Activated CD4-positive, alpha-beta T cell treated with anti-CD3 and anti-CD28 coated beads for 24 hours (primary cell): ENCODE results near the gene FCHSD2.
"Not testable (repeated sequence)": the region's sequence is repeated elsewhere in the genome, so short reads cannot be mapped to it uniquely, and the experiment has no call there.

Experiments
- DNase-seq, 2 donors: peaks; one replicate each; pipeline ENCODE4 v3.0.0-alpha.2; 2020; ENCODE audit warnings: low read depth in 2 of 2

The FCHSD2 gene

GRCh38 chr11:72821221-72821919, 320.7 kb downstream of the FCHSD2 start:
- no peak for DNase-seq

- DNase-seq = no peak
These were observed 321.5 kb downstream of the FCHSD2 start for GRCh38 chr11:72820439-72821139.

- no peak for DNase-seq
These were observed 323.1 kb downstream of the FCHSD2 start for GRCh38 chr11:72818971-72819370.

GRCh38 chr11:72817966-72818365, 324.2 kb downstream of the FCHSD2 start:
- DNase-seq = no peak

- no peak for DNase-seq
These were observed 325.6 kb downstream of the FCHSD2 start for GRCh38 chr11:72816404-72816990.

GRCh38 chr11:72815110-72815618, 327.0 kb downstream of the FCHSD2 start:
- no peak for DNase-seq

GRCh38 chr11:72814286-72815109, 327.6 kb downstream of the FCHSD2 start, which contains the start of gene ATG16L2:
TSS of gene ATG16L2 (plus strand) at chr11:72814411. CDS start at chr11:72814446, 35 bp downstream.
- peak; percentile 79 to 82 for DNase-seq

- peak; percentile 68 to 70 for DNase-seq
These were observed 328.3 kb downstream of the FCHSD2 start for GRCh38 chr11:72813740-72814285.

- peak; percentile 50 to 59 for DNase-seq
These were observed 329.0 kb downstream of the FCHSD2 start for GRCh38 chr11:72812967-72813739.

- no peak for DNase-seq
These were observed 329.5 kb downstream of the FCHSD2 start for GRCh38 chr11:72812604-72812966.

GRCh38 chr11:72811686-72812085, 330.4 kb downstream of the FCHSD2 start:
- not testable (repeated sequence) for DNase-seq

- DNase-seq = no peak
These were observed 333.8 kb downstream of the FCHSD2 start for GRCh38 chr11:72808331-72808798.

- DNase-seq = no peak
These were observed 334.3 kb downstream of the FCHSD2 start for GRCh38 chr11:72807792-72808191.

- DNase-seq = no peak
These were observed 335.0 kb downstream of the FCHSD2 start for GRCh38 chr11:72807021-72807693.

- DNase-seq = not testable (repeated sequence)
These were observed 335.7 kb downstream of the FCHSD2 start for GRCh38 chr11:72806378-72806777.

- no peak for DNase-seq
These were observed 336.9 kb downstream of the FCHSD2 start for GRCh38 chr11:72805216-72805615.

- no peak for DNase-seq
These were observed 339.3 kb downstream of the FCHSD2 start for GRCh38 chr11:72802822-72803221.

- no peak for DNase-seq
These were observed 342.7 kb downstream of the FCHSD2 start for GRCh38 chr11:72799441-72799840.

- DNase-seq = no peak
These were observed 343.8 kb downstream of the FCHSD2 start for GRCh38 chr11:72798361-72798760.
